HG02759 (cell line): ENCODE measurements around the gene PLCXD3.
"Not testable (repeated sequence)": the region's sequence is repeated elsewhere in the genome, so short reads cannot be mapped to it uniquely, and the experiment has no call there.

ENCODE experiments used
- ATAC-seq: cut with Tn5 transposase; IDR thresholded peaks from one replicate; pipeline ENCODE4 v1.9.1; 2021; ENCODE audit warnings: mild to moderate bottlenecking, moderate library complexity; ENCODE audit not compliant: unreplicated experiment

PLCXD3 gene

GRCh38 chr5:41493490-41494126 is 16.8 kb downstream of the PLCXD3 start:
- not testable (repeated sequence) for ATAC-seq

GRCh38 chr5:41485533-41485932 is 24.9 kb downstream of the PLCXD3 start:
- ATAC-seq = no peak

DNA sequence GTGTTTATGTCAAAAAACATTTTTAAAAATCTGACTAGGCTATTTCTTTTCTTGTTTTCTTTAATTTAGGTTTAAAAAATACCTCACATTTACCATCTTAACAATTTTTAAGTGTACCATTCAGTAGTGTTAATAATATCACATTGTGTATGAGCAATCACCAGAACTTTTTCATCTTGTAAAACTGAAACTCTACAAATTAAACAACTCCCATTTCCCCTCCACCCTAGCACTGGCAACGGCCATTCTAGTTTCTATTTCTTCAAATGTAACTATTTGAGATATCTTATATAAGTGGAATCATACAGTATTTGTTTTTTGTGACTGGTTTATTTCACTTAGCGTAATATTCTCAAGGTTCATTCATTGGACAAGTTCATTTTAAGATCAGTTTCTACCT is 27.7 kb downstream of the PLCXD3 start:
- no peak for ATAC-seq

DNA sequence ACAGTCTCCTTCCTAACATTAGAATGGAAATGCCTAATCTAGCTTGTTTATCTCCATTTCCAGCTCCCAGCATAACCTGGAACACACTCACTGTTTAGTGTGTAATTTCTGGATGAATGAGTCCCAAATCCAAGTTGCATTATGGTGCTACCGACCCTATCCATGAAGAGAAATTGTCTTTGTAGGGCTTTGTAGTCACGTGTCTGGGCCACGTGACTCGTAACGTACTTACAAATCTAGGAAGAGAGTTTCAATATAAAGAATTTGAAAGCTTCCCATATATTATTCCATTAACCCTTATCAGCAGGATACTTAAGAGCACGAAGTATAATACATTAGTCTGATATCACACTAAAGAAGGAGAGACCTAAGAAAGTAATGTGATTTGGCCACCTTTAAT is 28.2 kb downstream of the PLCXD3 start:
- ATAC-seq = no peak

GRCh38 chr5:41471571-41472208 is 38.7 kb downstream of the PLCXD3 start:
- not testable (repeated sequence) for ATAC-seq

DNA sequence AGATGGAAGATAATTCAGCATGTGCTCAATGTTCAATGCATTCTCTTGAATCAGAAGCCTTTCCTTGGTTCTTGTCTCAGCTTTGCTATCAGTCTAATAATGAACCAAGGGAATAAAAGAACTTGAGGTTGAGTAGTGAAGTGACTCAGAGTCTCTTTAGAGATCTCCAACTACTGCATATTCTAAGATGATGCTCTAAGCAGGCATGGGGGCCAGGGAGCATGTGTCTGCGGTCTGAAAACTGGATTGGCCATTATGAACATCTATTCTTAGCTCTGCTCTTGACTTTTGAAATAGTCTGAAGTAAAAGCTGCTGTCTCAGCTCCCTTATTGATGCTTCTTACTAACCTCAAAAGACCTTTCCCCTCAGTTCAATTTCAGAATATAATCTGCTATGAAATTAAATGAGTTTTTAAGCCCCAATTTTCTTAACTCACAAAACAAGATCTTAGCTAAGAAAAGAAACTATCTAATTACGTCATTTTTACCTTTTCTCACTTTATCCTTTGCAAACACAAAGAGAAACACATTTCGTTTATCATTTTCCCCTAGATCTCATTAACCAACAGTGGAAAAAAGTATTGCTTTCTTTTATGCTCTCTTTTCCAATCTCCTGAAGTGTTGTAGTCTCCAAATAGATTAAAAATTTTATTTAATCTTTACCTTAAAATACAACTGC is 44.8 kb downstream of the PLCXD3 start:
- ATAC-seq = no peak

GRCh38 chr5:41459557-41459956 is 50.8 kb downstream of the PLCXD3 start:
- no peak for ATAC-seq

GRCh38 chr5:41457094-41457493 is 53.3 kb downstream of the PLCXD3 start:
- no peak for ATAC-seq

DNA sequence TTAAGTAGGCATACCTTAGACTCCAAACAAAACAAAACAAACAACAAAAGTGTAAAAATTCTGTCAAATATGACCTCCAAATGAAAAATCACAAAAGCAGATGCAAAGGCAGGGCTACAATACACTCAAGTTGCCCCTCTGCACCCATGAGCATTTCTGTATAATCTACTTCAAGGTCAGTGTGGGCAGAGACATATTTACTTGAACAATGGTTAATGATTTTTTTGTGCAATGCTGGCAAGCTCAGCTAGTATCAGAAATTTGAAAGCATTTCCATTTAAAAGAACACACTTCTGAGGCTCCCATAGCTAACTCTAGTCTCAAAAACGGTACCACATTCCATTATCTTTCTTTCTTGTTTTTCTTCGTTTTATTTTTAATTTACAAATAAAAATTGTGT is 57.9 kb downstream of the PLCXD3 start:
- ATAC-seq = no peak

GRCh38 chr5:41447650-41448510 is 62.5 kb downstream of the PLCXD3 start:
- no peak for ATAC-seq

DNA sequence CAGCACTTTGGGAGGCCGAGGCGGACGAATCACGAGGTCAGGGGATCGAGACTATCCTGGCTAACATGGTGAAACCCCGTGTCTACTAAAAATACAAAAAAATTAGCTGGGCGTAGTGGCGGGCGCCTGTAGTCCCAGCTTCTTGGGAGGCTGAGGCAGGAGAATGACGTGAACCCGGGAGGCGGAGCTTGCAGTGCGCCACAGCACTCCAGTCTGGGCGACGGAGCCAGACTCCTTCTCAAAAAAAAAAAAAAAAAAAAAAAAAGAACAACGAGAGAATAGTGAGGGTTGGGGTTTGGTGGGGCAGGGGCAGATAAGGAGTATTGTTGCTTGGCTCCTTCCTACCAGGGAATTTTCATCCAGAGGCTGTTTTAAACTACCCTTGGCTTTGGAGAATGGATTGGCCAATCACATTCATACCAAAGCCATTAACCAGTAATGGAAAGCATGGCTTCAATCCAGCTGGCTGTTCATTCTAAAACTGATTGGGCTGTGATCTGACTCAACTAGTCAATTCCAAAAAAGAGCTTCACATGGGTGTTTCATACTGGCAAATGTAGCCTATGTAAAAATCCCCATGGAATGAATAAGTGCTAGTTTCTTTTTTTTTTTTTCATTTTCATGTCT is 64.4 kb downstream of the PLCXD3 start:
- ATAC-seq = no peak

- ATAC-seq = no peak
Observed at GRCh38 chr5:41435276-41435675, 75.1 kb downstream of the PLCXD3 start.

GRCh38 chr5:41433552-41434181 is 76.7 kb downstream of the PLCXD3 start:
- no peak for ATAC-seq

GRCh38 chr5:41432481-41433253 is 77.7 kb downstream of the PLCXD3 start:
- ATAC-seq = no peak

GRCh38 chr5:41427505-41427904 is 82.9 kb downstream of the PLCXD3 start:
- ATAC-seq = no peak

DNA sequence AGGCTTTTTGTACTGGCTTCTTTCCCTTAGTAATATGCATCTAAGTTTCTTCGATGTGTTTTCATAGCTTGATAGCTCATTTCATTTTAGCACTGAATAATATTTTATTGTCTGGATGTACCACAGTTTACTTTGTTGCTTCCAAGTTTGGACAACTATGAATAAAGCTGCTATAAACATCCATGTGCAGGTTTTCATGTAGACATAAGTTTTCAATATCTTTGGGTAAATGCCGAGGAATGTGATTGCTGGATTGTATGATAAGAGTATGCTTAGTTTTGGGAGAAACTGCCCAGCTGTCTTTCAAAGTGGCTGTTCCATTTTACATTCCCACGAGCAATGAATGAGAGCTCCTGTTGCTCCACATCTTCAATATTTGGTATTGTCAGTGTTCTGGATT is 84.7 kb downstream of the PLCXD3 start:
- no peak for ATAC-seq

DNA sequence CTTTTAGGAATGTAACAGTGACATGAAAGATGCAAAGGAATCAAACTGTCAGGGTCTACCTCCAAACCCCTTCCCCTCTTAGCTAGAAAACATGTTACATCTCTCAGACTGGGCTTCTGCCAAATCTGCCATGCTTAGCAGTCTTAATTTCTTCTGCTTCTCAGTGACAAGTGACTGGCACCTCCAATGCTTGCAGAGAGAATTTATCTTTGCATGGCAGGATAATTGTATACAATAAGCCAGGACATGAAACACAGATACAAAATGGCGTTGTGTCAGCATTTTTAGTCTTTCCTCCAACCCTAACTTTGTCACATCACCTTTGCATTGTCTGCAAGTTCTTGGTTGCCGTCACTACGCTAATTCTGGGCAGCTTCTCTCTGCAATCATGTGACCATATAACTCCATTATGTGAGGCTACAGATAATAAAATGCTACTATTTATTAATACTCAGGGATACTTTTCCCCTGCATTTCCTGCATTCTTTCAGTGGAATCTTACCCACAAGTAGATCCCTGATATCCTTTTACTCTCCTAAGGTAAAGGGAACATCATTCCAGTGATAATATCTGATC is 89.8 kb downstream of the PLCXD3 start:
- no peak for ATAC-seq

DNA sequence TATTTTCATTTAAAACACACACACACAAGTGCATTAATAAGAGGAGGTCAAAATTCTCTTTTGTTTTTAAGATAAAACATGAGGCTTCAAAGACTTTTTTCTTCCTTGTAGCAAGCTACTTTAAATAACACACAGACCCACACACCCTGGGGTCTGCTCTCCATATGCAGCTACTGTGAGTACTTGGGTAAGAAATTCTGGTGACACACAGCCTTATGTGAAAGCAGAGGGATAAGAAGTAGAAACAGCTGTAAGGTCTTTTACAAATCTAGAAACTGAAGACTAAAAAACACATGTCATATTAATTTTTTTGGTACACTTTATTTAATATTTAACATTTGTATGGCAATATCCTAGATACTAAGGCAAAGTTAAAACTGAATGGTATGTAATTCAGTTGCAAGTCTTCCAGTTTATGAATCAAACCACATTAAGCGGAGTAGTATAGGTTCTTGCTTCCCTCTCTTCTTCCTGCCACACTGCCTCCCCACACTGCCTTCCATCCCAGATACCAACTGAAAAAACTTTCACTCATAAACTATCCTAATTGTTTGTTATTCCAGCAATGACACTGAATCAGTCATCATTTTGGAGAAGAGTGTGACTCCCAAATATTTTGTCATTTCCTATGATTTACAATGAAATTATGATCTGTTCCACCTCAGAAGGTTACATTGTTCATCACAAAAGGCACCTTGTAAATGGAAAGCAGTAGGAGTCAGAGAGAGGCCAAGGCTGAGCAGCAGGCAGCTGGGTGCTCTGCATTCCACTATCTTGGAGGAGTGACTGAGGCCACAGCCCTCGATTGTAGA is 92.0 kb downstream of the PLCXD3 start:
- no peak for ATAC-seq
